GM19438 (cell line): ENCODE data around the gene TP53AIP1.

Source experiments
- ATAC-seq: cut with Tn5 transposase; IDR thresholded peaks from one replicate; pipeline ENCODE4 v1.9.1; 2021; ENCODE audit warnings: low read depth; ENCODE audit not compliant: unreplicated experiment

Gene TP53AIP1

GRCh38 chr11:128892866-128893565 is 49.7 kb downstream of the TP53AIP1 start:
- no peak for ATAC-seq

DNA sequence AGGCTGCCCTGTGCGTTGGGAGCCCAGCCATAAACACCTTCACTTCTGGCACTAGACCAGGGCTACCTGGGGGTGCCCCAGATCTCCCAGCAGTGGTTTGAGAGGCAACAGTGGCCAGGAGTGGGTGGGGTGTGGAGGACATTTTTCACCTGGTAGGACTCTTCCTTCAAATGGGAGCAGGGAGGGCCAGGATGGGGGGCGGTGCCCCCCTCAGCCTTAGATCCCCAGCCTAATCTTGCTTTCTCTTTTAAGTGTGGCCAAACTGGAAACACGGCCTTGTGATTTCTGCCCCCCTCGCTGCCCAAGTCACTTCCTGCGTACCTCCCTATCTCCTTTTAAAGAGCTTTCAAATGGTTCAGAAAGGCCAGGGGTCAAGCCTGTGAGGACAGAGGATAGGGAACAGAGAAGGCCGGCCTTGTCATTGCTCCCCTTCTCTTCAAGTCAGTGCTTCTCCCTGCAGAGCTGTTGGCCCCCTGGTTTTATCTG is 50.7 kb downstream of the TP53AIP1 start:
- no peak for ATAC-seq

- no peak for ATAC-seq
Measured at GRCh38 chr11:128890543-128891368, 51.9 kb downstream of the TP53AIP1 start, which contains the start of gene KCNJ5. Gene KCNJ5 (plus strand): TSS chr11:128891356. CDS start chr11:128911274, 19,918 bp downstream.

GRCh38 chr11:128890216-128890542 is 52.5 kb downstream of the TP53AIP1 start:
- no peak for ATAC-seq

DNA sequence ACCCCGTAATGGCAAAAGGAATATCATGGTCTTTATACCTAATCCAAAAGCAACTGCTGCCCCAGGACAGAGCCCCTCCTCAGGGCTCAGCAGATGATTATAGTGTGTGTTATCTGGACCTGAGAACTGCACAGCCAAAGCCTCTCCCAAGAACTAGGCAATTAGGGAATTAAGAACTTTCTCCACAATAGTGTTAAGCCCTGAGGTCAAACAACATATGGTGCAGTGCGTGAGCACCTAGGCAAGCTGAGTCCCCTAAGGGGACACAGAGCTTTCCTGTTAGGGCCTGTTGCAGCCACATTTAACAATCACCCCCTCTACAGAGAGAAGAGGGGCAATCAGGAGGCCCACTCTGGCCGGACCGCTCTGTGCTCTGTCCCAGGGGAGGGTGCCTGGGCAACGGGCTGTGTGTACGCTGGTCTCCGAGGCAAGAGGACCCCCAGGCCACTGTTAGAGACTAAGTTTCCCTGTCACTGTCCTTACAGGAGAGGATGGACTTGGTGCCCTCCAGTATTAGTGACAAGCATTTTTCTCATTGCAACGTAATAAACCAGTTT is 52.9 kb downstream of the TP53AIP1 start:
- no peak for ATAC-seq

DNA sequence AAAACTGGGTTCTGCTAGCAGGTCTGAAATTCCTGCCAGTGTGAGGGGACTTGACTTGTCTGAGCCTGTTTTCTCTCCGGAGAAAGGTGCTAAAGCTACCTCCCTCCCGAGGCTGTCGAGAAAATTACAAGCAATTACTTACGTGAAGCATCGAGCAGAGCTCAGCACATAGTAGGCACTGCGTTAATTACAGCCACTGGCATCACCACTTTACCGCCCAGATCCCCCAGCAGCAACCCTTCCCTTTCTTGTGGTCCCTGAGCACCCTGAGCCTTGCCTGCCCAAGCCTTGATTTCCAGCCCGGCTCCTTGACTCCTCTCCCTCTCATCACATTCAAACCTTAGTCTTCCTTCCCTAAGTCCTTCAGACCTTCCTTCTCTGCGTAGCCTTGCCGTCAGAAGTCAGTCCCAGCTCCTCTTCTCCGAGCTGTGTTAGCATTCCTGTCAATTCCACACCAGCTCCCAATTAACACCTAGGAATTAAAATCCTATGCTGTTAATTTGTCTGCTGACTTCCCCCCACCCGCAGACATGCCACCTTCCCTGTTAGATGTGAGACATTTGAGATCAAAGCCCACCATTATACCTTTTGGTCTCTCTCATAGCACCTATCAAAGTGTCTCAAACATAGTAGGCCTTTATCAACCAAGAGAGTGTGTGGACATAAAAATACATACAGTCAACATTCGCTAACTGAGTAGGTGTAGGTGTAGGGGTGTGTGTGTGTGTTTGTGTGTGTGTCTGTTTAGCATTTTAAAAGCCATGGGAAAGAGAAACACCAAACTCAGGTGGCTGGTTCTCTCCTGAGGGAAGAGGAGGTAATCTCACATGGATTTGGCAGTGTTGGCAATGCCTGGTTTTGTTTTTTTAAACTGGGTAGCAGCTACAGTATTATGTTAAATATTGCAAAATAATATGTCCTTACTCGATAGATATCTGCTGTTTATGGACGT is 54.4 kb downstream of the TP53AIP1 start:
- ATAC-seq, result no peak

DNA sequence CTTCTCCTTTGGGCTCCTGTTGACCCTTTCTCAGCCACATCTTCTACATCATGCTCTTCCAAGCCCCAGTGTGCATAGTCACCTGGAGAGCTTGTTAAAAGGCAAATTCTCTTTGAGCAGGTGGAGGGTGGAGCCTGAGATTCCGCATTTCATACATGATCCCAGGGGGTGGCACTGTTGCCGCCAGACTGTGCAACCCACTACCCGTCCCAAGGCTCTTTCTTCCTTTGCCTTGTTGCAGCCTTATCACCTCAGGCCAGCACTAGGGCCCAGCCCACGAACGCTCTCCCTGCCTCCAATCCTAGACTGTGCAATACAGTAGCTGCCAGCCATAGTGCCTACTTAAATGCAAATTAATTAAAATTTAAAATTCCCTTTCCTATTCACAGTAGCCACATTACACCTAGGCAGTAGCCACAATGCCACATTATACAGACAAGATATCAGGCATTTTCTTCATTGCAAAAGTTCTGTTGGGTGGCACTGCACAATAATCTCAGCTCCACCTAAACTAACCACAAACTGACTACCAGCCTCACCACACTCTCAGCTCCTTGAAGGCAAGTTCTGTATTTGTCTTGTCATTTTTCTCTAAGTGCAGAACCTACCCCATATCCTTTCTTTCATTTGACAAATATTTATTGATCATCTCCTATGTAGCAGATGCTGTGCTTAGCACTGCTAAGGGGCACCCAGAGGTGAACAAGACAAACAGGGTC is 56.1 kb downstream of the TP53AIP1 start:
- ATAC-seq, result no peak
